PC-9 (cell line): ENCODE measurements around the gene SIDT1.

Experiments used
- EZH2 ChIP-seq: fragments of 200-600 bp; sonication (generic); IDR thresholded peaks from 2 replicates; pipeline ENCODE4 v1.8.0; 2017; ENCODE audit warnings: antibody characterized with exemption, low read depth
- TF ChIP-seq, protein P1 (sequence below): fragments of 200-600 bp; sonication (generic); conservative IDR thresholded peaks from 2 replicates; pipeline ENCODE4 v1.6.1; 2017; ENCODE audit warnings: mixed run types, antibody characterized with exemption, mild to moderate bottlenecking, moderate library complexity

DNA sequence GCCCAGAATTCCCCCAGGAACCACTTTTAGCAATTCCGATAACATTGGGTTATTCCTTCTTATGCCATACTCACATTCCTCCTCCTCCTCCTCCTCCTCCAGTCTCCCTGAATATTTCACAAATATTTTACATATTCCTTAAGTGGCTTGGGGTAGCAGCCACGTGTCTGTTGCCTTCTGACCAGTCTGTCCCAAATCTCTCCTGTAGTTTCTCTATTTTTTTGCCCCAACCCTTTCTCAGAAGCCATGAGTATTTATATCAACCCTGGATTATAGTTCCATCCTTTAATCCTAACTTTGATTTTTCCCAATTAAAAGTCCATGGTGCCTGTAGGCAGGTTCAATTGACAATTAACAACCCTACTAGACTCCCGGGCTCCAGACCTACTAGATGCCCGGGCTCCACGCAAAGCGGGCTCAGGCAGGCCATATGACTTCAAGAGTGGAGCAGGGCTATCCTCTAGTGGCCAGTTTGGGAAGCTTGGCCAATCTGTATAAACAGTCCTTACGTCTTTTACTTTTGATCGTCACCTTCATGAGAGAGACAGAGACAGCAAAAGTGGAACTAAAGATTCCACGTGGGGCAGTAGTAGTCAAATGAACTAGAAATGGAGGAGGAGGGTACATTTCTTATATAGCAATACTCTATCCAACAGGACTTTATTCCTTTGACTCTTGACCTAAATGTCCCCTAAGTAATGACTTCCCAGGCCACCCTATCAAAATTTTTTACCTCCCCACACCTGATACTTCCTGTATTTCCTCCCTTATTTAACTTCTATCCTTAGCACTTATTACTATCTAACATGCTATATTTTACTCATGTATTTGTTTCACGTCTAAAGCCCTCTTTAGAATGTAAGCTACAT, 94.4 kb downstream of the SIDT1 start:
- no peak for TF ChIP-seq EZH2
- TF ChIP-seq, protein P1, sequence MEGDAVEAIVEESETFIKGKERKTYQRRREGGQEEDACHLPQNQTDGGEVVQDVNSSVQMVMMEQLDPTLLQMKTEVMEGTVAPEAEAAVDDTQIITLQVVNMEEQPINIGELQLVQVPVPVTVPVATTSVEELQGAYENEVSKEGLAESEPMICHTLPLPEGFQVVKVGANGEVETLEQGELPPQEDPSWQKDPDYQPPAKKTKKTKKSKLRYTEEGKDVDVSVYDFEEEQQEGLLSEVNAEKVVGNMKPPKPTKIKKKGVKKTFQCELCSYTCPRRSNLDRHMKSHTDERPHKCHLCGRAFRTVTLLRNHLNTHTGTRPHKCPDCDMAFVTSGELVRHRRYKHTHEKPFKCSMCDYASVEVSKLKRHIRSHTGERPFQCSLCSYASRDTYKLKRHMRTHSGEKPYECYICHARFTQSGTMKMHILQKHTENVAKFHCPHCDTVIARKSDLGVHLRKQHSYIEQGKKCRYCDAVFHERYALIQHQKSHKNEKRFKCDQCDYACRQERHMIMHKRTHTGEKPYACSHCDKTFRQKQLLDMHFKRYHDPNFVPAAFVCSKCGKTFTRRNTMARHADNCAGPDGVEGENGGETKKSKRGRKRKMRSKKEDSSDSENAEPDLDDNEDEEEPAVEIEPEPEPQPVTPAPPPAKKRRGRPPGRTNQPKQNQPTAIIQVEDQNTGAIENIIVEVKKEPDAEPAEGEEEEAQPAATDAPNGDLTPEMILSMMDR: peak; percentile 86
